HG02938 (cell line): ENCODE measurements around the gene PHF21A.

Source experiments
- ATAC-seq: cut with Tn5 transposase; IDR thresholded peaks from one replicate; pipeline ENCODE4 v1.9.1; 2021; ENCODE audit warnings: mild to moderate bottlenecking, moderate library complexity; ENCODE audit not compliant: unreplicated experiment

Gene PHF21A

DNA sequence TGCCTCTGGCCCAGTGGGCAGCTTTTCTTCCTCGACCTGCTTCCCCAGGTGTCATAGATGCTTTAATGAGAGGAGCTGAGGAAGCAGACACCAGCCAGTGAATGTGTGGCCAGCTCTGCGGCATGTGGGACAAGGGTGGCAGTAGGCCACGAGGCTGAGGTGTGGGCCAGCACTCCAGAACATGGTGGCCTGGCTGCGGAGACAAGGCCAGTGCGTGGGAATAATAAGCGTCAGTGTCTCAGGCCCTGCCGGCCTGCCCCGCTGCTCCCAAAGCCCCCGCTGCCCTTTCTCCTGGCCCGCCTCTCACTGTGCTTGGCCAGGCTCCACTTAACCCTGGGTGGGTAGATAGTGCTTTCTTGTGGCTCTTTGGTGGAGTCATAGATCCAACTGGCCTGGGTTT is 233.7 kb downstream of the PHF21A start:
- no peak for ATAC-seq

DNA sequence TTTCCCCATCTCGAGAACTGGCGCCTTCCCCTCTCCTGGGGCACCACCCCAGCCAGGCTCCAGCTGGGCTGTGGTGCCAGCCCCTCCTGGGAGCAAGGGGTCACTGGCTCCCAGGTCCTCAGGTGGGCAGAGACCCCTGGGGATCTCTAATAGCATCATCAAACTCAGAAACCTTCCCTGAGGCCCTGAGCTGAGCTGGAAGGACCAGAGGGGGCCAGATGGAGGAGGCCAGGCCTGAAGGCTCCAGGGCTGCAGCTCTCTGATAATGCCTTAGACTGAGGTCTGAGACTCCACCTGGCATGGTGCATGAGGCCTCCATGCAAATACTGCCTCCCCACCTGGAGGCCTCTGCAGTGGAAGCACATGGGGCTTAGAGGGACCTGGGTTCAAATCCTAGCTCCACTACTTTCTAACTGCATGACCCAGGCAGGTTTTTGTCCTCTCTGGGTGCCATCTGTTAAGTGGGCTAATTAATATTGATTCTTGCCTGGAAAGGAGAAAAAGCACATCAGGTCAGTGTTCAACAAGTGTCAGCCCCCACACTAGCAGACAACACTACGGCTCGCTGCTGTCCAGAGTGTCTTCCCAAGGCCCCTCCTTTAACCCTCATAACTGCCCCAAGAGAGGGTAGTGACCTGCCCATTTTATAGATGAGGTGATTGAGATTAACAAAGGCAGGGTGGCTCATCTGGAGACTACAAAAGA is 234.3 kb downstream of the PHF21A start:
- ATAC-seq, result no peak

DNA sequence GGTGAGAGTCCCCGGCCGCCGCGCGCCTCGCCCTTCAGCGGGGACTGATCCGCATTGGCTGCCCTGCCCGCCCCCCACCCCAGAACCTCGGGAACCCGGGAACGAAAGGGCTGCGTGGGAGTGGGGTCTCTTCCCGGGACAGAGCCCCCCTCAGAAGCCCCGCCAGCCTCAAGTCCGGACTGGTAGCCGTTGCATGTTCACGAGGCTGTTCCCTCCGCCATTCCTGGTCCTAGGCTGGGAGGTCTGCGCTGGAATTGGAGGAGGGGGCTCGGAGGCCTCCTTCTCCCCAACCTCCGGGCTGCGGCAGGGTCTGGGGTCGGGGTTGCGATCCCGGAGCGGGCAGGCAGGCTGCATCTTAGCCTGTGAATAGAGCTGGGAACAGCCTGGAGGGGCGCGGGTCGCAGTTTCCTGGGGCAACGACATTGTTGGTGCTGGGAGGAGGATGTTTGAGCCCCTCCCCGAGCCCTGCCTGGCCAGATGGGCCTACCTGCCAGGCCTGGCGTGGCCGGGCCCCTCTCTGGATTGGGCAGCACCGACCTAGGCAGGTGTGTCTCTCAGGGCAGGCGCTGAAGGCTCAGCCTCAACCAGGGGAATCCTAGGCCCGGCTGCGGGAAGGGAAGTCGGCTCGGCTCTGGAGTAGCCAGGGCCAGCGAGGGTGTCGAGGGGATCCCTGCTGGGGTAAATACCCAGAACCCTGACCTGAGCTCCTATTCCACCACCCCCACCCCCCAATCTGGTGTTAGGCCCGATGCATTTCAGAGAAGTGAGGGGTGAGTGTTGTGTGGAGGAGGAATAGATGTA is 235.1 kb downstream of the PHF21A start:
- no peak for ATAC-seq

DNA sequence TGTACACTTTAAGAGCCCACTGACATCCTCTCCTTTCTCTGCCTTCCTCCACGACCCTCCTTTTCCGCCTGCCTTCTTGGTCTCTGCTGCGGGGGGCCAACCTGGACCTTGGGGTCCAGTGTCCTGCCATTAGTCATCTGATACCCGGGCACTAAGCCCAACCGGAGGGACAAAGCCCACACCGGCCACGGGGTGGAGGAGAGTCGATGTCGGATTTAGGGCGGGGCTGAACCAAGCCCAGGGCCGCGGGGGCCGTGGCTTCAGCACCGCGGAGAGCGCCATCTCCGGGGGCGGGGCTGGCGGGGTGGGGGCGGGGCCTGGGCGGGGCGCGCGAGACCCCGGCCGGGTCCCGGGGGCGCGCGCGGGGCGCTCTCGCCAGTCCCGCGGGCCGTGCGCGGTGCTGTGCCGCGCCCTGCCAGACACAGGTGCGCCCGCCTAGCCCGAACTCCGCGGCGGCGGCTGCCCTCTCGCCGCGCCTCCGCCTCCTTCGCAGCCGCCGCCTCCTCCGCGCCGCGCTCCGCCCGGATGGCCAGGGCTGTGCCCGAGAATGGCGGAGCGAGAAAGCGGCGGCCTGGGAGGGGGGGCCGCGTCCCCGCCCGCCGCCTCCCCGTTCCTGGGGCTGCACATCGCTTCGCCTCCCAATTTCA is 235.9 kb downstream of the PHF21A start, which contains the start of gene MAPK8IP1:
MAPK8IP1 (plus strand) TSS at position 378 of the 647 bp plus-strand sequence; CDS start at position 548, 170 bp downstream.
- ATAC-seq, result peak; percentile 55

DNA sequence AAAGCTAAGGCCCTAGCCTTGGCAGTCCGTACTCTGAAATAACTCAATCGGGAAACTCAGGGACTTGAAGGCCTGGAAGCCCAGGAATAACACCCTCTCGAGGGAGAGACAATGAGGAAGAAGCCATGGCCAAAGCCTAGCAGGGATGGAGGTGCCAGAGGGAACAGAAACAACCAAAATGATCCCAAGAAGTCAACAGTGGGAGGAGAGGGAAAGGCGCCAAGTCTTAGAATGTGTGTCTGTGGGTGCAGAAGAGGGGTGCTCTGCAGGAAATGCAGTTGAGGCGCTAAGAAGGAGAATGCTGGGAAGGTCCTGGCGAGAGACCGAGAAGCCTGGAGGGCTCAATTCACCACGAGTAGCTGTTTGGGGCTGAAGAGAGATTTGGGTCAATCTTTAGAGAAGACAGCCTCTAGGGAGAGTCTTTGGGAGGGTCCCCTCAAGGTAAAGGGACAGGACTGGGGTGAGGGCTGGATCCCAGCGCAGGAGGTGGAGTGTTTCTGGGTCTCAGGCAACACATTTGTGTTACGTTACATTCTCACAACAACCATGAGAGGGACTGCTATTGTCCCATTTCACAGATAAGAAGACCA is 236.6 kb downstream of the PHF21A start:
- no peak for ATAC-seq
